ENCODE results near the gene DVL1.
"Not testable (repeated sequence)": the region's sequence is repeated elsewhere in the genome, so short reads cannot be mapped to it uniquely, and the experiment has no call there.

The DVL1 gene

DNA sequence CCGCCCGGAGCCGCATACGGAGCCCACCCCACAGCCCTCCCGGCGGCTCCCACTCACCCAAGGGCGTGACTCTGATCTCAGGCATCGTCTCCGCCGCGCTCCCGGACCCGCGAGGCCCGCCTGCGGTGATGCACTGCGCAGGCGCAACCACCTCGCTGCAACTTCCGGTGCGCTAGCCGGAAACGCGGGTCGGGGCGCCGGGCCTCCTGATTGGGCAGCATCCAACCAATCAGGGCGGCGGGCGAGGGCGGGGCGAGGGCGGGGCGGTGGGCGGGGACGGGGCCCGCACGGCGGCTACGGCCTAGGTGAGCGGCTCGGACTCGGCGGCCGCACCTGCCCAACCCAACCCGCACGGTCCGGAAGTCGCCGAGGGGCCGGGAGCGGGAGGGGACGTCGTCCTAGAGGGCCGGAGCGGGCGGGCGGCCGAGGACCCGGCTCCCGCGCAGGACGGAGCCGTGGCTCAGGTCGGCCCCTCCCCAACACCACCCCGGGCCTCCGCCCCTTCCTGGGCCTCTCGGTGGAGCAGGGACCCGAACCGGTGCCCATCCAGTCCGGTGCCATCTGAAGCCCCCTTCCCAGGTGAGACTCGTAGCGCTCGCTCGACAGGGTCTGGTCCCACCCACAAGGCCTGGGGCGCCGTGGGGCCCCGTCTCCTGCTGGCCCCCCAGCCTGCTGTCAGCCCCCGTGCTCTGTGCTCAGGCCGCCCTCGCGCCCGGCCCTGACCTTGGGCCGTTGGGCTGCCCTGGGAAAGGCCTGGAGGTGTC is 24.5 kb downstream of the DVL1 start, which contains the start of the genes CPTP and INTS11:
Gene CPTP, plus strand, starts transcription at position 279 of the 764 bp plus-strand sequence. CDS start 2,109 bp downstream, outside the sequence.
Gene INTS11, minus strand, starts transcription at position 137 of the 764 bp plus-strand sequence. Its CDS starts 52 bp downstream, at position 85.
- ATAC-seq: peak; percentile 85 to 89

GRCh38 chr1:1324084-1324523 is 25.1 kb downstream of the DVL1 start:
- peak; percentile 28 to 38 for ATAC-seq

DNA sequence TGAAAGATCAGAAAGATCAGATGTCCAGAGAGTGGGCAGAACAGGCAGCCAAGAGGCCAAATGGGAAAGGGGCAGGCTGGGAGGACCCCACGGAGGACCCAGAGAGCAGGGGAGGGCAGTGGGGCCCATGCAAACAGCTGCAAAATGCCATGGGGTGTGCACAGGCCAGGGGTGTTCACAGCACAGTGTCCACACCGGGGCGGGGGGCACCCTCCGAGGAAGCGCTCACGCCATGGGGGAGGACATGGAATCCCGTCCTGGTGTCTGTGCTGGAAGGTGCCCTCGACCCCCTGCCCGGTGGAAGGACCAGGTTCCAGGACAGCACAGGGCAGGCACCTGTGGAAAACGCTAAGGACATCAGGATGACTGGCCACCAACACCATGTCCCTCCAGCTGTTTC is 26.3 kb downstream of the DVL1 start:
- no peak for ATAC-seq

GRCh38 chr1:1322418-1322817 is 26.8 kb downstream of the DVL1 start:
- ATAC-seq: no peak

DNA sequence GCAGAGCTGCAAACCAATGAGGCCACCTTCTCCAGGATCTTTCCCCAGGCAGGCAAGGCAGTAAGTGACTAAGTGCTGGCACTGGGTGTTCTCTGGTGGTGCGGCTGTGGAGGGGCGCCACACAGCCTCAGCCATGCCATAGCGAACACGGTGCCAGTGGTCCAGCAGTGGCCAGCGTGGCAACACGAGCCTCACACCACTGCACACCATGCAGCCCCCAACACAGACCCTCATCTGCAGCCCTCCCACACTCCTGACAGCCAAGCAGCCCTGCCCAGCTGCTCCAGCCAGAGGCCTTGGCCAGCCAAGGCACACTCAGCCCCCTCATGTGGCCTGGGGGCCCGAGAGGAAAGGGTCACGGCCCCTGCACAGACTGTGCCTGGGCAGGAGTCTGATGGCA is 27.7 kb downstream of the DVL1 start:
- no peak for ATAC-seq

DNA sequence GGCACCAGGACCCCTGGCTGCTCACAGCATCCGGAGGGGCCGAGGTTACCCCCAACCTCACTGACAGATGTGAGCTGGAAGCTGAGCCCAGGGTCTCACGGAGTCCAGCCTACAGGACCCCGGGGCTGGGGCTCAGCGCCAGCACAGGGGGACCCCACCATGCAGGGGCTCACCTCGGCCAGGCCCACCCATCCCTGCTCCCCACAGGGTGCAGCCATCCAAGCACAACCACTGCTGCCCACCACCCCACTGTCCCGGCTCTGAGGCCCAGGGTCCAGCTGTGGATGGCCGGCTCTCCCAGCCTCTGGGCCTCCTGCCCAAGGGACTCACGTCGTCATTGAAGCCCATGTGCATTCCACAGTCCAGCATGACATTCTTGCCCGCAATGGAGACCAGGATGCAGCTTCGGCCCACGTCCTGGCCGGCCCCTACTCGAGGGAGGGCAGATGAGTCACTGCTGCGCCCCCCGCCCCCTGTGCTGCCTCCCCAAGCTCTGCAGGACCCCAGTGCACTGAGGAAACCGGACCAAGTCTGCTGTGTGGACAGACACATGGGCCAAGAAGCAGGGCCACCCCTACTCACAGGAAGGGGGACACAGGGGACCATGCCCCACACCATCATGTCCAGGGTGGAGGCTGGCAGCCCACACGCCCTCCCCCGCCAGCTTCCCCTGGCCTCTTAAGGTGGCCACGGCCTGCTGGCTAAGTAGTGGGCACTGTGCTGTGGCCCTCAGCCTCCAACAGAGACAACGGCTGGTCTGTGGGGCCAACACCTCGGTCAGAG is 28.4 kb downstream of the DVL1 start:
- ATAC-seq: no peak

- no peak for ATAC-seq
These were observed 29.6 kb downstream of the DVL1 start for GRCh38 chr1:1319646-1319941.

GRCh38 chr1:1318777-1319645 is 30.2 kb downstream of the DVL1 start:
- no peak for ATAC-seq

- ATAC-seq: no peak
These were observed 31.0 kb downstream of the DVL1 start for GRCh38 chr1:1318131-1318652.

DNA sequence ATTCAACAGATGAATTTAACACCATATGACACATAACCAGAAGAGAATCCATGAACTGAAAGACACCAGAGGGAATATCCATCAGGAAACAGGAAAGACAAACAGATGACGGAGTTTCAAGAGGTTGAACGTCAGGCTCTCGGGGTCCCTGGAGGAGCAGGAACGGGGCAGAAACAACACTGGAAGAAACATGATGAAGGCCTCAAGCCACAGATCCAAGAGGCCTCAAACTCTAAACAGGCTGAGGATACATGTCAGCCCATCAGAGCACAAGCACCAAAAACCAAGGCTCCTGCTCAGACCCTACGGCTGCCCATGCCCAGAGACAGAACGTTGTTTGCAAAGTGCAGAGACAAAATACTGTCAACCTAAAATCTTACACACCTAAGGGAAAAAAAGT is 31.8 kb downstream of the DVL1 start:
- ATAC-seq: no peak

GRCh38 chr1:1316199-1316598 is 33.0 kb downstream of the DVL1 start:
- ATAC-seq: not testable (repeated sequence)

GRCh38 chr1:1315435-1315954 is 33.7 kb downstream of the DVL1 start:
- no peak for ATAC-seq

DNA sequence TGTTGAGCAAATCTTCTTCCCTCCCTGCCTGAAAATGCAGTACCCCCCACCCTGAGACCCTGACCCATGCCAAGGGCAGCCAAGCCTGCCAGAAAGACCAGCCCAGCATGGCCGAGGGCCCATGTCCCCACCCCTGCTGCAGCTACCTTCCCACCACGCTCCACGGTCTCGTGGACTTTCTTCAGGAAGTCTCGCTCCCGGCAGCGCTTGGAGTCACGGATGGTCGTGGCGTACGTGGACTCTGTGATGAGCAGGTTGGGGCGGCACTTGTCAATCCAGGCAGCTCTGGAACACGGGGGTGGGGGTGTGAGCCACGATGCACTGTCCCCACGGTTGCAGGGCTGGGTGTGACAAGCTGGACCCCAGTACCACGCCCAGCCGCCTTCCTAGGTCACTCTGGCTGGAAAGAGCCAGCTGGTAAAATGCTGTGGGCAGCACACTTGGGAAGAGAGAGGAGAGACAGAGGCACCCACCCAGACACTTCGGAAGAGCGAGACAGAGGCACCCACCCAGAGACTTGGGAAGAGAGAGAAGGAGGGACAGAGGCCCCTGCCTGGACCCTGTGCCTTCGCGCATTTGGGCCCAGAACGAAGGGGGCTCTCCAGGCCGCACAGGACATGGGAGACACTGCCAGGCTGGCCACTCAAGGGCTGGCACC is 34.4 kb downstream of the DVL1 start:
- no peak for ATAC-seq

DNA sequence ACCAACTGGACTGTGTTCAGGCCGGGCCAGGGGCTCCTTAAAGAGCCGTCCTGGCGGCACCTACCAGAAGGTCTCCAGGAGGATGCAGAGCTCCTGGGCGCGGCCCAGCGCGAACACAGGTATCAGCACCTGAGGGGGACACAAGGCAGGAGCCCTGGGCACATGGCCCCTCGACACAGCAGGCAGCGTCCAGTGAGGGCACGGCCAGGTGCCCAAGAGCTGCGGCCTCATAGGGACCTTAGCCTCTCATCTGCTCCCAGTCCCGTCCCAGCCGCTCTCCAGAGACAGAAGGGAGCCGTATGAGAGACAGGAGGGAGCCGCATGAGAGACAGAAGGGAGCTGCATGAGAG is 35.0 kb downstream of the DVL1 start:
- no peak for ATAC-seq

GRCh38 chr1:1313500-1314236 is 35.5 kb downstream of the DVL1 start:
- ATAC-seq: no peak

GRCh38 chr1:1312450-1313314 is 36.5 kb downstream of the DVL1 start:
- ATAC-seq: no peak

DNA sequence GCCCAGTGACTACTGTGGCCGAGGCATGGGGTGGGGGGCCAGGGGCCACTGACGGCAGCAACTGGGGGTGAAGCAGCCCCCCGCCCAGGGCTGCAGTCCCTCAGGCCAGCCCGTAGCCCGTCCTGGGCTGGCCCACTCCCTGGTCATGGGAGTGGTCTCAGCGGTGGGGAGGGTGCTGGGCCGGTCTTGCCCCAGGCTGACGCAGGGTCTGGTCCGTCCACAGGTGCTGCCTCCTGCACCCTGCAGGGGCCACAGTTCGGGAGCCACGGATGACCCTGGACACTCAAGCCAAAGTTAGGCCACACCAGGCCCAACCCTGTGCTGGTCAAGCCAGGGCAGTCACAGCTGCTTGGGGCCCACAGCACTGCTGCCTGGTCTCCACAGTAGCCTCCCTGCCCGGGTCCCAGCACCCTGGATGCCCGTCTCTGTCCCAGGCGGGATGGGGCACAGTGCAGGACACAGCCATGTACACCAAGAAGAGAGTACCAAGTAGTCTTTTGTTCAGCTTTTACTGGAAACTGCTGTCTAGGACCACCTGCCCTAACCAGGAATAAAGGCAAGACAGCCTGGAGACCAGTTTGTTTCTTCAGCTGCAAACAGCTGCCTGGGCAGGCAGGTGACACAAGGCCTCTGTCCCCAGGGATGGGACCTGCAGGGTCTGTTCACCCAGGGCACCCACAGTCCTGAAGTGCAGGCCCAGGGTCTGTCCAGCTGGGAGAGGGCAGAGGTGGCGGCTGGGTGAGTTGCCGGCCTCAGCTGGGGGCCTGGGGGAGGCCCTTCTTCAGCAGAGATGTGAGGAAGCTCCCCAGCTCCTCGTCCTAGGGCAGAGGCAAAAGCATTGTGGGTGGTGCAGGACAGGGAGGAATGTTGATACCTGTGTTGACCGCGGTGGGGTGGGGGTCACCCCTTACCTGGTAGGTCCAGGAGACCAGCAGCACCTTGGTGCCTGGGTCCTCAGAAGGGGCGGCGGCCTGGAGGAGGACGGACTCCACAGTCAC is 37.8 kb downstream of the DVL1 start:
- ATAC-seq: no peak

DNA sequence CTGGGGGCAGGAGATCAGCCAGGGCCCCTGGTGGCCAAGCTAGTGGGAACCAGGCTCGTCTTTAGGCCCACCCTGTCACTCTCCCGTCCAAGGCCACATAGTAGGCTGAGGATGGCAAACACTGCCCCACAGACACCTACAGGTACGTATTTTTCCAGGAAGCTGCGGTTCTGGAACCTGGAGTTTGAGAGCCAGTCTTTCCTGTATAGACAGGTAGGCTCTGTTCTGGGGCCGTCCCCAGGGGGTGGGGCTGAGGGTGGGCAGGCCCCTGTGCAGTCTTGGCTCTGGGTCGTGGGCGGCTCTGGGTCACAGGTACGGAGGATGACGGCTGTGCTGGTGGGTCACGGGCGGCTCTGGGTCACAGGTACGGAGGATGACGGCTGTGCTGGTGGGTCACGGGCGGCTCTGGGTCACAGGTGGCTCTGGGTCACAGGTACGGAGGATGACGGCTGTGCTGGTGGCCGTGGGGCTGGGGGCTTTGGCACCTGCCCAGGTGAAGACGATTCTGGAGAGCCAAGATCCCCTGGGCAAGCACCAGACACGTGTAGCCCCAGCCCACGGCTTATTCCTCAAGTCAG is 38.7 kb downstream of the DVL1 start:
- no peak for ATAC-seq

DNA sequence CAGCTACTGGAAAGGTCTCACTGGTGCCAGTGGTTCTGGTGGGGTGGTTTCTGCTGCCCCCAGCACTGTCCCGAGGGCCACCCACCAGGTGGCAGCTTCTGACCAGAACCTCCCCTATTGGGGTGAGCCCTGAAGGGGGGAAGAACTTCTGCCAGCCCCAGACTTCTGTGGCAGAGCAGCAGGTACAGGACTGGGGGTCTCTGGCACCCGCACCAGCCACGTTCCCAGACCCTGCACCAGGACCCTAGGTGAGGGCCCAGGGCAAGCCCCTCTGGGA is 39.2 kb downstream of the DVL1 start:
- no peak for ATAC-seq

Measured in activated CD4-positive, CD25-positive, alpha-beta regulatory T cell treated with anti-CD3 and anti-CD28 coated beads, Interleukin-2, amount 50 U/mL, for 24 hours (primary cell).